ENCODE data around the gene HIVEP3.

HIVEP3 gene

GRCh38 chr1:41844781-41845272, 73.9 kb downstream of the HIVEP3 start:
- no peak for DNase-seq

GRCh38 chr1:41844255-41844654, 74.5 kb downstream of the HIVEP3 start:
- no peak for DNase-seq

GRCh38 chr1:41842993-41843755, 75.5 kb downstream of the HIVEP3 start:
- no peak for DNase-seq

GRCh38 chr1:41842326-41842725, 76.4 kb downstream of the HIVEP3 start:
- no peak for DNase-seq

GRCh38 chr1:41840592-41841246, 78.0 kb downstream of the HIVEP3 start:
- no peak for DNase-seq

- no peak for DNase-seq
These were observed 80.5 kb downstream of the HIVEP3 start for GRCh38 chr1:41838266-41838665.

- DNase-seq = no peak
These were observed 81.0 kb downstream of the HIVEP3 start for GRCh38 chr1:41837691-41838090.

GRCh38 chr1:41835485-41835884, 83.2 kb downstream of the HIVEP3 start:
- DNase-seq = no peak

- peak; percentile 7 for DNase-seq
These were observed 85.2 kb downstream of the HIVEP3 start for GRCh38 chr1:41833519-41834000.

GRCh38 chr1:41830726-41831125, 88.0 kb downstream of the HIVEP3 start:
- DNase-seq = no peak

- no peak for DNase-seq
These were observed 90.6 kb downstream of the HIVEP3 start for GRCh38 chr1:41827991-41828570.

GRCh38 chr1:41823471-41823870, 95.3 kb downstream of the HIVEP3 start:
- no peak for DNase-seq

- DNase-seq = peak; percentile 18
These were observed 95.9 kb downstream of the HIVEP3 start for GRCh38 chr1:41822866-41823265.

- no peak for DNase-seq
These were observed 98.9 kb downstream of the HIVEP3 start for GRCh38 chr1:41819843-41820242.

- DNase-seq = no peak
These were observed 99.7 kb downstream of the HIVEP3 start for GRCh38 chr1:41819069-41819468.

GRCh38 chr1:41816061-41816460, 102.7 kb downstream of the HIVEP3 start:
- DNase-seq = no peak

GRCh38 chr1:41813755-41814745, 104.7 kb downstream of the HIVEP3 start:
- DNase-seq = no peak

- DNase-seq = no peak
These were observed 105.5 kb downstream of the HIVEP3 start for GRCh38 chr1:41813226-41813625.

- no peak for DNase-seq
These were observed 106.3 kb downstream of the HIVEP3 start for GRCh38 chr1:41812453-41812852.

- peak; percentile 76 for DNase-seq
These were observed 106.7 kb downstream of the HIVEP3 start for GRCh38 chr1:41812051-41812450.

GRCh38 chr1:41811051-41811795, 107.5 kb downstream of the HIVEP3 start:
- peak; percentile 48 for DNase-seq

GRCh38 chr1:41810446-41810845, 108.3 kb downstream of the HIVEP3 start:
- peak; percentile 82 for DNase-seq

All from hematopoietic multipotent progenitor cell treated with erythropoietin and hydrocortisone succinate and interleukin-3 and kit ligand, for 6 days (in vitro differentiated cells).